Upper lobe of left lung (tissue), 4 donors: ENCODE data around the gene CAMKK2.

Experiments used
- EP300 ChIP-seq, 4 donors: sonication (generic); formaldehyde crosslinking; IDR thresholded peaks; one replicate each; pipeline ENCODE4 v1.5.1; 2017; ENCODE audit warnings: antibody characterized with exemption in 4 of 4, control low read depth in 2 of 4
- TF ChIP-seq, protein P1 (sequence below), 6 experiments: fragments of 450-650 bp in 4 of 6; fragments of 200-600 bp in 2 of 6; sonication (generic) in 2 of 6; IDR thresholded peaks; one replicate each; pipeline ENCODE4 v1.5.1; 2016 to 2019; ENCODE audit warnings: antibody characterized with exemption in 6 of 6

DNA sequence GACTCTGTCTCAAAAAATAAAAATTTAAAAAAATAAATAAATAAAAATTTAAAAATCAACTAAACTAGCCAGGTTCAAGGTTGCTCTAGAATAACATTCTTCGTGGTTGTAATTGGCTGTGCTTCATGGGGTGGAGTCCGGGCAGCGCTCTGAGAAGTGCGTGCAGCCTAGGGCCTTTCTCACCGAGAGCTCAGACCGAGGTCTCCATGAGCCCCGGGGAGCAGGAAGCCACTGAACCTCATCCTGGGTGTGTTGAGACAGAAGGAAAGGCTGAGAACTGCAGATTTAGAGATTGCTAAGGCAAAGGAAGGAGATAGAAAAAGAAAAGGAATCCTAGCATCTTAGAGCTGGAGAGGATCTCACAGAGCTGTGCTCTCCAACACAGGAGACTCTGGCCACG, 71.9 kb downstream of the CAMKK2 start:
- no peak for TF ChIP-seq EP300 (IDR thresholded peaks at IDR 0.05)
- TF ChIP-seq, protein P1, sequence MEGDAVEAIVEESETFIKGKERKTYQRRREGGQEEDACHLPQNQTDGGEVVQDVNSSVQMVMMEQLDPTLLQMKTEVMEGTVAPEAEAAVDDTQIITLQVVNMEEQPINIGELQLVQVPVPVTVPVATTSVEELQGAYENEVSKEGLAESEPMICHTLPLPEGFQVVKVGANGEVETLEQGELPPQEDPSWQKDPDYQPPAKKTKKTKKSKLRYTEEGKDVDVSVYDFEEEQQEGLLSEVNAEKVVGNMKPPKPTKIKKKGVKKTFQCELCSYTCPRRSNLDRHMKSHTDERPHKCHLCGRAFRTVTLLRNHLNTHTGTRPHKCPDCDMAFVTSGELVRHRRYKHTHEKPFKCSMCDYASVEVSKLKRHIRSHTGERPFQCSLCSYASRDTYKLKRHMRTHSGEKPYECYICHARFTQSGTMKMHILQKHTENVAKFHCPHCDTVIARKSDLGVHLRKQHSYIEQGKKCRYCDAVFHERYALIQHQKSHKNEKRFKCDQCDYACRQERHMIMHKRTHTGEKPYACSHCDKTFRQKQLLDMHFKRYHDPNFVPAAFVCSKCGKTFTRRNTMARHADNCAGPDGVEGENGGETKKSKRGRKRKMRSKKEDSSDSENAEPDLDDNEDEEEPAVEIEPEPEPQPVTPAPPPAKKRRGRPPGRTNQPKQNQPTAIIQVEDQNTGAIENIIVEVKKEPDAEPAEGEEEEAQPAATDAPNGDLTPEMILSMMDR (IDR thresholded peaks at IDR 0.05) = no peak
